ENCODE results near the gene ATXN10. TPM values are rescaled to one million over a fixed set of nuclear protein-coding genes. Genes with fewer than 3 reads are reported as not detected.
"Not testable (repeated sequence)": the region's sequence is repeated elsewhere in the genome, so short reads cannot be mapped to it uniquely, and the experiment has no call there.

The ATXN10 gene
- polyA plus RNA-seq, 3 donors from 2014 or later, result 97.7 to 113 (median 112) TPM

DNA sequence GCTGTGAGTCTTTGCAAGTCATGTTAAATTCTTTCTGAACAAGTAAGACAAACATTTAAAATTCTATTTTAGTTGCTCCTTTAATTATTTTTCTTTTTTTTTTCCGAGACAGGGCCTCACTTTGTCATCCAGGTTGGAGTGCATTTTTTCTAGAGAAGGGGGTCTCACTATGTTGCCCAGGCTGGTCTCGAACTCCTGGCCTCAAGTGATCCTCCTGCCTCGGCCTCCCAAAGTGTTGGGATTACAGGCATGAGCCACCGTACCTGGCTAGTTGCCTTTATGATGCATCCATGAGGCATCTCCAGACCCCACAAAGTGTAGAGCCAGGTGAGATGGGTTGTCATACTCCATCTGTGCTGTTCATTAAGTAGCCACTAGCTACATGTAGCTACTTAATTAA, 4.4 kb downstream of the ATXN10 start:
- DNase-seq, result no peak
- Mint-ChIP-seq H3K27me3 (ENCODE audit: low read depth in 3 of 3) (peaks cover 0 to 2% (median 1%) of the 10 kb centered on the region in 3 donors), H3K36me3 (no peaks in the 10 kb centered on the region), H3K4me1 (peaks cover 33 to 34% of the 10 kb centered on the region in 2 donors), H3K27ac (no peak overlapping the region), H3K9me3 (no peaks in the 10 kb centered on the region), H3K4me3 (no peak overlapping the region)

DNA sequence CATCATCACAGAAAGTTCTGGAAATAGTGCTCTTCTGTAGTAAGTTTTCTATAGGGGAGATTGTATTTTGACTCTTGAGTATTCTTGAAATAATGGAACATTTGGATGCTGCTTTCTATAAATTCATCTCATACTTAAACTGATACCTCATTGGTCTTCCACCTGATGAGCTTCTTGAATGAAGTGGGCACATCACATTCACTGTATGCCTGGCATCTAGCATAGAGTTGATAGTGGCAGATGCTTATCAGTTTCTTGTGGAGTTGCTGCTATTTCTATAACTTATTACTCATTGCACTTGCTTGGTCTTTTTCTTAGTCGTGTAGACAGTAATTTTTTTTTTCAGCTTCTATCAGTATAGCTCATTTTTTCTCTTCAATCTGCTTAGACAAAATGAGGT, 5.4 kb downstream of the ATXN10 start:
- no peak for DNase-seq
- peaks cover 0 to 2% (median 0%) of the 10 kb centered on the region in 3 donors for H3K27me3 Mint-ChIP-seq (ENCODE audit: low read depth in 3 of 3)
- H3K27ac Mint-ChIP-seq, result no peak overlapping the region
- no peaks in the 10 kb centered on the region for H3K9me3 Mint-ChIP-seq
- H3K4me3 Mint-ChIP-seq, result no peak overlapping the region
- H3K4me1 Mint-ChIP-seq, result peaks cover 30 to 32% of the 10 kb centered on the region in 2 donors
- no peaks in the 10 kb centered on the region for H3K36me3 Mint-ChIP-seq

DNA sequence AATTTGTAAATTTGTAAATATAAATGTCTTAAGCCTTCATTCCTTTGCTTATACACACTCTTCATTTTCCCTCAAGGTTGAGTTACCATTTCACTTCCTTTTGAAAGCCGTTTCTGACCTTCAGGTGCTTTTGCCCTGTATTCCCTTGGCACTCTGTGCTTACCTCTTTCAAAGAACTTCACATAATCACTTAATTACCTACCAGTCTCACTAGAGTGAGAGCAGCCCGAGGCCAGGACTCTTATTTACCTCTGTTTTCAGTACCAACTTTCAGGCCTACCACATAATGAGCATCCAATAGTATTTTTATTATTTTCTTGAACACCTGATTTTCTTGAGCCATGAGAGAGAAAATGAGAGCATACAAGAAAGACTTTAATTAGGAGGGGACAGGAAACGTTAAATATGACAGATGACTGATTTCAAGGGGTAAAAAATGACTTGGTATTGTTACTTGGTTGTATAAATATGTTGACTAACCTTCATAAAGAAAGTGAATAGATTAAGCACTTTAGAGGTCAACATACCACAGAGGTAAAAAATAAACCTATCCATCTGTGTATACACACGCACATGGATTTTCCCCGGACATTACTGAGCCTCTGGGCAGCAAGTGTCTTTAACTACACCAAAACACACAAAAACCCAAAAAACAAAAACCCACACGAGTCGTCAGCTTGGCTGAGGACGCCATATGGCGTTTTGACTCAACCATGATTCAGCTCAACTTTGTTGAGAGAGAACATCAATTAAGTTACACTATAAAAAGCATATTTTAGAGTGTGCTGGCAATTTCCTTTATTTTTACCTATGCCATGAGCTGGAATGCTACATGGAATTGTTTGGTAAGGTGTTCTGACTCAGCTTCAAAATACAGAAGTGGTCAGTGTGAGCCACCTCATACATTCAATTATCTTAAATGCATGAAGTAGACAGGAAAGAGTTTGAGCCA, 7.6 kb downstream of the ATXN10 start:
- Mint-ChIP-seq H3K27me3 (ENCODE audit: low read depth in 3 of 3) (peaks cover 0 to 2% (median 0%) of the 10 kb centered on the region in 3 donors), H3K36me3 (no peaks in the 10 kb centered on the region), H3K4me3 (no peak overlapping the region), H3K27ac (no peak overlapping the region), H3K9me3 (no peaks in the 10 kb centered on the region), H3K4me1 (peaks cover 11 to 12% of the 10 kb centered on the region in 2 donors)
- no peak for DNase-seq

DNA sequence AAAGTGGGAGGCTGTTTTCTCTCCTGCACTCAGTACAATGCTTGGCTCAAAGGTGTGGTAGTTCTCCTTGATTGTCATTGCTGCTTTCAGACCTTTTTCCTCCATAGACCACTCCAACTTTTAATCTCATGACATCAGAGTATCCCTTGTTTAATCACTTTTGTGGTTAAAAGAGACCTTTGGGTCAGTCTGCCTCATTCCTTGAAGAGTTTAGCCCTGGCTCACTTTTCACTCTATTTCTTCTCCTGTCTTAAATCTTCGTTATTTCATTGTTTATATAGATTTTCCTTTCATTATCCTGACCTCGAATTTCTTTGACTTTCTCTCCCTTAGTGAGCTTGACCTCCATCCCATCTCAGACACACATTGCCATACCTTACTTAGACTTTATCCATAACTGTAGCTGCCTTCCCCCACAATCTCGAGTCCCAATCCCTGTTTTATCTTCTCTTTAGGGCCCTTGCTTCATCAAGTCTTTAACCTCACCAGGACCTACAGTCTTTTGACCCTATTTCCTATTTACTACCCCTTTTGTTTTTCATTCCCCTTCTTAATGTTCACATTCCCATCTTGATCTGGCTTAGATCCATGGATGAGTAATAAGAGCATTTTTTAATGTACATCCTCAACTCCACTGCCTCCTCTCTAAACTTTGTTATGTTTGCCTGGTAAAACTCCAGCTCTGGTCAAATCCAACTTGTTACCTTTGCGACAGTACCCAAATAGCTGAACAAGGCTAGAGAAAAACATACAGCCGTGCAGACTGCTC, 9.5 kb downstream of the ATXN10 start:
- H3K27ac Mint-ChIP-seq, result no peak overlapping the region
- H3K4me3 Mint-ChIP-seq, result no peak overlapping the region
- no peaks in the 10 kb centered on the region for H3K9me3 Mint-ChIP-seq
- H3K36me3 Mint-ChIP-seq, result no peaks in the 10 kb centered on the region
- H3K4me1 Mint-ChIP-seq, result peaks cover 1 to 11% of the 10 kb centered on the region in 2 donors
- no peak for DNase-seq
- no peaks in the 10 kb centered on the region for H3K27me3 Mint-ChIP-seq (ENCODE audit: low read depth in 3 of 3)

DNA sequence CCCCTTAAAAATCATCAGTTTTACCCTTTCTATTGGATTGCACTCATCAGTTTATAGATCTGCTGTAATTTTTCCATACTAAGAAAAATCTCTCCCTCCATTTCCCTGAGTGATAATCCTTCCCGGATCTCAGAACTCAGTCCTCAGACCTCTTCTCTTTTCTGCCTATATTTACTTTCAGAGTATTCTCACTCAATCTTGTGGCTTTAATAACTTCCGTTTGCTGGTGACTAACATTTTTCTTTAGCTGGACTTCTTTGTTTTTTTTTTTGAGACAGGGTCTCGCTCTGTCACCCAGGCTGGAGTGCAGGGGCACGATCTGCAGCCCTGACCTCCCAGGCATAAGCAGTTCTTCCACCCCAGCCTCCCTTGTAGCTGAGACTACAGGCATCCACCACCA, 10.4 kb downstream of the ATXN10 start:
- no peak for DNase-seq
- no peak overlapping the region for H3K4me3 Mint-ChIP-seq
- peaks cover 1 to 13% of the 10 kb centered on the region in 2 donors for H3K4me1 Mint-ChIP-seq
- no peaks in the 10 kb centered on the region for H3K27me3 Mint-ChIP-seq (ENCODE audit: low read depth in 3 of 3)
- no peaks in the 10 kb centered on the region for H3K9me3 Mint-ChIP-seq
- H3K36me3 Mint-ChIP-seq, result no peaks in the 10 kb centered on the region
- H3K27ac Mint-ChIP-seq, result no peak overlapping the region

DNA sequence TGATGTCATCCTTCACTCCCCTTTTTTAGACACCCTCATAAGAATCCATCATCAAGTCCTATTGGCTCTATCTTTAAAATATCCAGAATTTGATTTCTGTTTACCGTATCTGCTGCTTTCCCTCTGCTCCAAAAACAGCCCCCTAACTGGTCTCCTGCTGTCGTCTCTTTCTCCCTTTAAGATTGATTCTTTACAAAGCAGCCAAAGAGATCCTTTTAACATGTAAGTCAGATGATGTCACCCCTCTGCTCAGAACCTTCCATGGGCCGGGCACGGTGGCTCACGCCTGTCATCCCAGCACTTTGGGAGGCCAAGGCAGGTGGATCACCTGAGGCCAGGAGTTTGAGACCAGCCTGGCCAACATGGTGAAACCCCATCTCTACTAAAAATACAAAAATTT, 11.1 kb downstream of the ATXN10 start:
- H3K36me3 Mint-ChIP-seq; DNase-seq; H3K9me3 Mint-ChIP-seq; H3K27ac Mint-ChIP-seq; H3K4me3 Mint-ChIP-seq; H3K27me3 Mint-ChIP-seq (ENCODE audit: low read depth in 3 of 3): not testable (repeated sequence)
- H3K4me1 Mint-ChIP-seq, result peaks cover 4 to 13% of the 10 kb centered on the region in 2 donors

DNA sequence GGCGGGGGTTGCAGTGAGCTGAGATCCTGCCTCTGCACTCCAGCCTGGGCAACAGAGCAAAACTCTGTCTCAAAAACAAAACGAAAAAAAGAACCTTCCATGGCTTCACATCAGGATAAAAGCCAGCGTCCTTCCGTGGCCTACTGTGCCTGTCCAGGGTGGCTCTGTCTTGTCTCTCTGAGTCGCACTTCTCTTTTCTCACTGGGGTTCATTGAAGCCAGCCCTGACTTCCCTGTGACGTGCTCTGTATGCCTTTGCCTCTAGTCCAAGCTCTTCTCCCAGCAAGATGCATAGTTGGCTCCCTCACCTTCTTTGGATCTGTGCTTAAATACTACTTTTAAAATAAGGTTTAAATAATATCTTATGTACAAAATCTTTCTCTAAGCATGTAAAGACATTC, 11.6 kb downstream of the ATXN10 start:
- H3K36me3 Mint-ChIP-seq, result no peaks in the 10 kb centered on the region
- no peak overlapping the region for H3K4me3 Mint-ChIP-seq
- no peak for DNase-seq
- no peaks in the 10 kb centered on the region for H3K27me3 Mint-ChIP-seq (ENCODE audit: low read depth in 3 of 3)
- H3K9me3 Mint-ChIP-seq, result no peaks in the 10 kb centered on the region
- peaks cover 4 to 17% of the 10 kb centered on the region in 2 donors for H3K4me1 Mint-ChIP-seq
- no peak overlapping the region for H3K27ac Mint-ChIP-seq

DNA sequence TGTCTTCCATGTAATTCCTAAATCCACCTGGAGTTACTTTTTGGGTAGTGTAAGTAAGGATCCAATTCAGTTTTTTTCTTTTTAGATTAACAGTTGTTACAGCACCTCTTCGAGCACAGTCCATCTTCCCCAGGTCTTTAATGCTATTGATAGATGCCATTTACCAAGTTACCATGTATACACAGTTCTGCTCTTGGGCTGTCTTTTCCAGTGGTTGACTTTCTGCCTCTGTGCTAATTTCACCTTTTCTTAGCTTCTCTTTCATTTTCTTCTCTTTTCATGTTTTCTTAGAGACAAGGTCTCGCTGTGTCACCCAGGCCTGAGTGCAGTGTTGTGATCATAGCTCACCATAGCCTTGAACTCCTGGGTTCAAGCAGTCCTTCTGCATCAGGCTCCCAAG, 12.0 kb downstream of the ATXN10 start:
- no peaks in the 10 kb centered on the region for H3K36me3 Mint-ChIP-seq
- no peak overlapping the region for H3K4me3 Mint-ChIP-seq
- H3K27me3 Mint-ChIP-seq (ENCODE audit: low read depth in 3 of 3), result no peaks in the 10 kb centered on the region

DNA sequence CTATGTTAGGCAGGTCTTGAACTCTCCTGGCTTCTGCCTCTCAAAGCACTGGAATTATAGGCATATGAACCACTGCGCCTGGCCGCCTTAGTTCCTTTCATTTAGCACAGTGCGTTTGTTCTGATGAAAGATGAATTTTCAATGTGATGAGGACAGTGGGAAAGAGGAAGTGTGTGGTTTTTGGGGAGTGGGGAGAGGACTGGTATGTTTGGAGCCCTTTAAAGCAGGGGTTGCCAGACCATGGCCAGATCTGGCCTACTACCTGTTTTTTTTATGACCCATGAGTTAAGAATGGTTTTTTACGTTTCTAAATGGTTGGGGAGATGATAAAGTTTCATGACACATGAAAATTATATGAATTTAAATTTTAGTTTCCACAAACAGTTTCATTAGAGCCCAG, 12.5 kb downstream of the ATXN10 start:
- Mint-ChIP-seq H3K4me3 (no peak overlapping the region), H3K27ac (no peak overlapping the region)

More for the DNA sequence above, 12.0 kb downstream of the ATXN10 start:
- no peak overlapping the region for H3K27ac Mint-ChIP-seq
- no peak for DNase-seq
- H3K4me1 Mint-ChIP-seq, result peaks cover 7 to 21% of the 10 kb centered on the region in 2 donors
- H3K9me3 Mint-ChIP-seq, result no peaks in the 10 kb centered on the region

DNA sequence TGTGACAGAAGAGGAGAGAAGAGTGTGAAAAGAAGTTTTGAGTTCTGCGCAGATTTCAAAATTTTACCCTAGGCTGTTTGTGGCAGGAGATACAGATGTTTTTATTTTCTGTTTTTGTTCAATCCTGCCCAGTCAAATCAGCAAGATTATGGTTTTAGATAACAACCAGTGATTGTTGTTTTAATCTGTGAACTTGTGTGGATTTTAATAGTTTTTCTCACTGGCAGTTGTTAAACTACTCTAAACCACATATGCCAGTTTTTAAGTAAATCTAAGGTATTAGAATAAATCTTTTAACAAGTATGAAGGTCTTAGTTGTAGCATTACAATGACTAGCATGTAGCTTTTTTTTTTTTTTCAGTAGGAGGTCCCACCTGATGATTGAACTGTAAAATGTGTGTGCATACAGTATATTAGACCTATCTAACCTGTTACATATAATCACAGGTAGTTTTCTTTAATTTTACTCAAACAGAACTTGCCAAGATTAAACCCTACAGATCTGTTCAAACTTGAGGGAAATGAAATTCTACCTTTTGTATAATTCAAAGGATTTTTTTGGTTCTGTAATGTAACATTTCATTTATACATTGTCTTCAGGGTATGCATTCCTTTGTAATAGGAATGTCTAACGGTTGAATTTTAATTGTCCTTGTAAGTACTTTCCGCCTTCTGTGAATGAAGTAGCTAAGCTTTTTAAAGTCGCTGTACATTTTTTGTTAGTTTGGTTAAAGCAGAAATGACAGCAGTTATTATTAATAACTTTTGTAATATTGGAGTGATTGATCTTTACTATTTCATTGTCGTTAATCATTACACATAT, 13.3 kb downstream of the ATXN10 start:
- Mint-ChIP-seq H3K36me3 (no peaks in the 10 kb centered on the region), H3K4me3 (no peak overlapping the region), H3K4me1 (peaks cover 11 to 24% of the 10 kb centered on the region in 2 donors), H3K9me3 (no peaks in the 10 kb centered on the region), H3K27ac (no peak overlapping the region), H3K27me3 (ENCODE audit: low read depth in 3 of 3) (no peaks in the 10 kb centered on the region)
- no peak for DNase-seq

More for the DNA sequence above, 12.5 kb downstream of the ATXN10 start:
- no peaks in the 10 kb centered on the region for H3K36me3 Mint-ChIP-seq
- H3K9me3 Mint-ChIP-seq, result no peaks in the 10 kb centered on the region
- H3K27me3 Mint-ChIP-seq (ENCODE audit: low read depth in 3 of 3), result no peaks in the 10 kb centered on the region
- DNase-seq, result no peak
- H3K4me1 Mint-ChIP-seq, result peaks cover 10 to 21% of the 10 kb centered on the region in 2 donors

DNA sequence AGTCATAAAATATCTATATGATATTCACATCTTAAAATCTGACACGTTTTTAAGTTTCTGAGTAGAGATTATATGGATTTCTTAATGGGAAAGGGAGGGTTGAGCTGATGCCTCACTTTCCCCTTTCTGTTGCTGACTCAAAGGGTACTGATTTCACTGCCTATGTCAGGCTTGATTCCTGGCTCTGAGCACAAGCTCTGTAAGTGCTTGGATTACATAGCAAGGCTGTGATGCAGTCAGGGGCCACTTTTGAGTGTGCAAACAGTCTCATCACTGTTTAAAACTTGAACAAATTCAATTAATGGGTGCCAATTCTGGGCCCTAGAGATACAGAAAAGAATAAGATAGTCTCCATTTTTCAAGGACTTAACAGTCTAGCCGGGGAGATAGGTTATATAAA, 14.4 kb downstream of the ATXN10 start:
- no peak for DNase-seq
- Mint-ChIP-seq H3K27ac (no peak overlapping the region), H3K36me3 (no peaks in the 10 kb centered on the region)

DNA sequence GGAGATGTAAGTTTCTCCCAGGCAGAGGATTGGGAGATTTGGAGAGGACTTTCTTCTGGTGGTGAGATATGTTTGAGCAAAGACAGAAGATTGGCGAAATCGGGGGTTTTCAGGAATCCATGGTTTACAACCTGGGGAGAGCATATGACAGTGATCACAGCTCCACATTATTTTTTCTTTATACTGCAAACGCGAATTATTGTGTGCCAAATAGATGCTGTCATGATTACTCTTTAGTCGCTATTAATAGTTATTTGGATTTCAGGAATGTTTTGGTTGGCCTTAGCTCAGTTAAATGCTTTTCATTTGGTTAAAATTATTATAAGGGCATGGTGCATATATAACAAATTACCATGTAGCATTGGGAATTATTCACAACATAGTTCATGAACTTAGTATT, 15.2 kb downstream of the ATXN10 start:
- Mint-ChIP-seq H3K36me3 (no peaks in the 10 kb centered on the region), H3K27ac (no peak overlapping the region), H3K4me1 (peaks cover 18 to 38% of the 10 kb centered on the region in 2 donors), H3K4me3 (no peak overlapping the region), H3K9me3 (no peaks in the 10 kb centered on the region), H3K27me3 (ENCODE audit: low read depth in 3 of 3) (no peaks in the 10 kb centered on the region)
- no peak for DNase-seq

More for the DNA sequence above, 14.4 kb downstream of the ATXN10 start:
- Mint-ChIP-seq H3K27me3 (ENCODE audit: low read depth in 3 of 3) (no peaks in the 10 kb centered on the region), H3K9me3 (no peaks in the 10 kb centered on the region), H3K4me3 (no peak overlapping the region), H3K4me1 (peaks cover 16 to 35% of the 10 kb centered on the region in 2 donors)

DNA sequence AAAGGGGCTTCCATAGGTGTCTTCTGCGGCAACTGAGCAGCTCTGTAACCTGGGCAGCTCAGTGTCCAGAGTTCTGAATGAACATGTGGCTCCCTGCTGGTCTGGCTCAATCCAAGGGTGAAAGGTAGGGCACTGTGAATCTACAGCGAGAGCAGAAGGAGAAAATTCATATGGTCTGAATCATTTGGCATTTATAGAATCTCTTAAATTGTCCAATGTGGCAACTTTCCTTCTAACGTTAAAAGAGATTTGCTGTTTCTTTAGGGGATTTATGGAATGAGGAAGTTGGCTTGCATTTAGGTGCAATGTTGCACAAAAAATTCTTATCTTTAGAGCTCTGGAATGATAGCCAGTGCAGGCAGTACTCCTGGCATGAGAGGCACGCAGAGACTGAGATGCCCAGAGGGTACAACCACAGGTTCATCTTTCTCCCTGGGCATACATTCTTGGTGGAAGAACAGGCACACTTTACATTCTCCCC, 17.0 kb downstream of the ATXN10 start:
- Mint-ChIP-seq H3K9me3 (no peaks in the 10 kb centered on the region), H3K27ac (no peak overlapping the region)

More for the DNA sequence above, 17.0 kb downstream of the ATXN10 start:
- H3K36me3 Mint-ChIP-seq, result peaks cover 0 to 6% (median 5%) of the 10 kb centered on the region in 3 donors
- H3K4me3 Mint-ChIP-seq, result no peak overlapping the region
- no peak for DNase-seq
- no peaks in the 10 kb centered on the region for H3K27me3 Mint-ChIP-seq (ENCODE audit: low read depth in 3 of 3)
- H3K4me1 Mint-ChIP-seq, result peaks cover 18 to 38% of the 10 kb centered on the region in 2 donors

Measured in immature natural killer cell (primary cell).